IPS DF 6.9 (cell line): ENCODE measurements around the gene ADAMTS17.

Source experiments
- DNase-seq: peaks from one replicate; pipeline ENCODE4 v3.0.0-alpha.2; 2013; ENCODE audit warnings: low read depth, low spot score
- H3K27ac ChIP-seq: one replicate; pipeline ENCODE4 v1.5.1; 2013; ENCODE audit warnings: low read length, control low read depth
- H3K27me3 ChIP-seq: 2 replicates; pipeline ENCODE4 v1.6.1; 2013; ENCODE audit warnings: mild to moderate bottlenecking, low read length; ENCODE audit not compliant: control insufficient read depth, insufficient read depth
- H3K36me3 ChIP-seq: 2 replicates; pipeline ENCODE4 v1.6.1; 2013; ENCODE audit warnings: low read length; ENCODE audit not compliant: control insufficient read depth, insufficient read depth
- H3K4me1 ChIP-seq: 2 replicates; pipeline ENCODE4 v1.6.1; 2013; ENCODE audit warnings: low read length; ENCODE audit not compliant: control insufficient read depth, insufficient read depth
- H3K4me3 ChIP-seq: 2 replicates; pipeline ENCODE4 v1.5.1; 2013; ENCODE audit warnings: mild to moderate bottlenecking, low read length
- H3K9me3 ChIP-seq: 2 replicates; pipeline ENCODE4 v1.6.1; 2013; ENCODE audit warnings: low read length, inconsistent platforms; ENCODE audit not compliant: control insufficient read depth, insufficient read depth
- WGBS: extraction: QIAGEN DNeasy Blood & Tissue Kit; methylation state at CpG from one replicate; pipeline ENCODE4 v1.1.7; 2013; ENCODE audit warnings: mixed read lengths, missing lambda C conversion rate; ENCODE audit not compliant: insufficient read length, insufficient coverage; 5-methylcytosine and 5-hydroxymethylcytosine counted together

Gene ADAMTS17

DNA sequence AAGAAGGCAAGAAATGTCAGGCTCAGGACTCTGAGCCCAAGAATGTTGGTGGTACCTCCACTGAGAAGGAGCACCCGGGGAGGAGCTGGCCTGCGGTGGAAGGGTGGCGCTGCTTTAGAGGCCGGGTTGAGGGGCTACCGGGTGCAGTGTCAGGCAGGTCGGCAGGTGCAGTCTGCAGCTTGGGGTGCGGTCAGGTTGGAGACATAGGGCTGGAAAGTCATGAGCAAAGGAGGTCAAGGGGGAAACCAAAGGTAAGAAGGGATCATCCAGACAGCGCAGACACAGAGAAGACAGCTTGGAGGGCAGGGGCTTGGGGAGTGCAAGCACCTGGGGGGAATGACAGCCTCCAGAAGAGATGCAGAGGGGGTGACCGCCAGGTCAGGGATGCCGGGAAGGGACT is 334.2 kb downstream of the ADAMTS17 start:
- no peak overlapping the region for H3K4me3 ChIP-seq
- no peak overlapping the region for H3K27ac ChIP-seq
- H3K27me3 ChIP-seq, result no peaks in the 10 kb centered on the region
- no peaks in the 10 kb centered on the region; the same call in 1 of the 2 replicates for H3K4me1 ChIP-seq
- H3K36me3 ChIP-seq, result no peaks in the 10 kb centered on the region
- no peaks in the 10 kb centered on the region for H3K9me3 ChIP-seq
- no peak for DNase-seq
- WGBS, result no CpG with 5 or more reads among the region's 10 CpGs

DNA sequence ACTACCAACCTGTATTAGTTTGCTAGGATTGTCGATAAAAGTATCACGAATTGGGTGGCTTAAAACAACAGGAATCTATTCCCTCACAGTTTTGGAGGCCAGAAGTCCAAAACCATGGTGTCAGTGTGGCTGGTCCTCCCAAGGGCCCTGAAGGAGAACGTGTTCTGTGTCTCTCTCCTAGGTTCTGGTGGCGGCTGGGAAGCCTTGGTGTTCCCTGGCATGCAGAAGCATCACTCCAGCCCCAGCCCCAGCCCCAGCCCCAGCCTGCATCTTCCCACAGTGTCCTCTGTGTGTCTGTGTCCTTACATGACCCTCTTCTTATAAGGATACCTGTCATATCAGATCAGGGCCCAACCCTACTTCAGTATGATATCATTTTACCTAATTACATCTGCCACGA is 336.1 kb downstream of the ADAMTS17 start:
- Histone ChIP-seq H3K27me3 (no peaks in the 10 kb centered on the region), H3K4me1 (peaks cover 3% of the 10 kb centered on the region), H3K4me3 (no peak overlapping the region), H3K36me3 (no peaks in the 10 kb centered on the region), H3K9me3 (no peaks in the 10 kb centered on the region), H3K27ac (no peak overlapping the region)
- DNase-seq, result no peak
- no CpG with 5 or more reads among the region's 5 CpGs for WGBS

DNA sequence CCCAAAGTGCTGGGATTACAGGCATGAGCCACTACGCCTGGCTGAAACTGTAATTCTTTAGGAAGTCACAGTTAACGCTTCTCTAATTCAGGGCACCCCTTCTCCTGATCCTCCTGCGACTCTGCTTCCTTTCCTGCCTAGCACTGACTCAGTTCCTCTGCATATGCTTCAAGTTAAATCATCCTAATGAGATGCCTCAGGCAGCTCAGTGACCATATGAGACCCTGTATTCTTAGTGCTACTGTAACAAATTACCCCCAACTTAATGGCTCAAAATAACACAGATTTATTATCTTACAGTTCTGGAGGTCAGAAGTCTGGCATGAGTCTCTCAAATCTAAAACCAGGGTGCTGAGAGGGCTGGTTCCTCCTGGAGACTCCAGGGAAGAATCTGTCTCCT is 336.8 kb downstream of the ADAMTS17 start:
- Histone ChIP-seq H3K4me3 (no peak overlapping the region), H3K36me3 (no peaks in the 10 kb centered on the region), H3K4me1 (peaks cover 3% of the 10 kb centered on the region), H3K27me3 (no peaks in the 10 kb centered on the region), H3K27ac (no peak overlapping the region), H3K9me3 (no peaks in the 10 kb centered on the region)
- no peak for DNase-seq
- no CpG with 5 or more reads among the region's 3 CpGs for WGBS

DNA sequence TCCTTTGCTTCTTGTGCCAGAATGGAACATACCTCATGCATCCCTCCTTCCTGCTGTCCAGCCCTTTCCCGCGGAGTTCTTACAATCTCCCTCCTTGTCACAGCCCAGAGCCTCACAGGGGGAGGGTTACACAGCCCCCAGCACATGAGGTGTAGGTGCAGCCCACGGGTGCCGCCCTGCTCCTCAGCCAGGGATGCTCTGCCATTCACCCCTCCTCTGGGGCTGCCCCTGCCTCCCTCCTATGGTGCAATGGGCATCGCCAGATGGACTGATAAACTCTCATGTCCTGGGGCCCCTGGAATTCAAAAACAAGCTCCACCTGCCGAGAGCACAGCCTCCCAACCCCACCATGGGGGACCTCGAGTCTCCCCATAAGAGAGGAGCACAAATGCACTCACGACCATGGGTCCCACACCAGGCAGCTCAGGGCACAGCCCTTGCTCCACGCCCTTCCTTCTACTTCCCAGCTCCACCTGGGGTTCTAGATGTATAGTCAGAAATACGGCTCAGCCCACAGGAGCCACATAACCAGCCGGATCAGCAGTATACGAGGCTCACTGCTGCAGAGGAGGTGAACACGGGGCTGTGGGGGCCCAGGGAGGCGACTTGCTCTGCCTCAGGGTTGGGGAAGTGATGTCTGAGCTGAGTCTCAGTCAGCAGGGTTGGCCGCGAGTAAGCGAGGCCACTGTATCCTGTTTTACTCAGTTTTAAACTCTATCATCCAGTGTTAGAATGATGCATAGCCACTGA is 338.8 kb downstream of the ADAMTS17 start:
- no peaks in the 10 kb centered on the region for H3K27me3 ChIP-seq
- H3K27ac ChIP-seq, result no peak overlapping the region
- H3K36me3 ChIP-seq, result no peaks in the 10 kb centered on the region
- H3K4me1 ChIP-seq, result peaks cover 3% of the 10 kb centered on the region
- no peak for DNase-seq
- H3K4me3 ChIP-seq, result no peak overlapping the region
- no CpG with 5 or more reads among the region's 17 CpGs for WGBS
- no peaks in the 10 kb centered on the region for H3K9me3 ChIP-seq

DNA sequence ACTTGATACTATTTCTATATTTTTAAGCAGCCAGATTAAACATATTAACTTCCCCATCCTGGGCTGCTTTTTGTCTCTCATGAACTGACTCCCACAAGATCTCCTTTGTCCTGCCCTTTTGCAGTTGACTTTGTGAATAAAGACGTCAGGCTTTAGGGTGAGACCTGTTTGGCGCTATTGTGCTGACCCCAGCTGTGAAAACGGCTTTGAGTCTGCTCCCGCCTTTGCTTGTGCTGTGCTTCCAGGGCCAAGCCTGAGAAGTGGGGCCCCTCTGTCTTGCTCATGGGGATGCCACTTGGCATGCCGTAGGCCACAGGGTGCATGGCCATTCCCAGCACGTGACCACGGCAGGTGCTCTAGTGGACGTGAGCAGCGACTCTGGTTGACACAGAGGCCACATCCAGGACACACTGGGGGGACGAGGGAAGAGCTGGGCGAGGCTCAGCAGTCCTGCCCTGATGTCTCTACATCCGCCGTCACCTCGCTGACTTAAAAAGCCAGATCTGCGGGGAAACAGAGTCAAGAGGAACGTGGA is 339.6 kb downstream of the ADAMTS17 start:
- Histone ChIP-seq H3K9me3 (no peaks in the 10 kb centered on the region), H3K27me3 (no peaks in the 10 kb centered on the region), H3K4me3 (no peak overlapping the region), H3K27ac (no peak overlapping the region), H3K4me1 (peaks cover 3% of the 10 kb centered on the region), H3K36me3 (no peaks in the 10 kb centered on the region)
- no peak for DNase-seq
- no CpG with 5 or more reads among the region's 16 CpGs for WGBS

DNA sequence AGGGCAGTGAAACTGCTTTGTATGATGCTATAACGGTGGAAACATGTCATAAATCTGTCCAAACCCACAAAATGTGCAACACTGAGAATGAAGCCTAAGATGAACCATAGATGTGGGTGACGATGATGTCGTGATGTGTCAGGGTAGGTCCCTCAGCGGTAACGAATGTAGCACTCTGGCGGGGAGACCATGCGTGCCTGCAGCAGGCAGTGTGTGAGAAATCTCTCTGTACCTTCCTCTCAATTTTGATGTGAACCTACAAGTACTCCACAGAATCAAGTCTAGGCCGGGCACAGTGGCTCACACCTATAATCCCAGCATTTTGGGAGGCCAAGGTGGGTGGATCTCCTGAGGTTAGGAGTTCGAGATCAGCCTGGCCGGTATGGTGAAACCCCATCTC is 340.4 kb downstream of the ADAMTS17 start:
- DNase-seq, result no peak
- Histone ChIP-seq H3K36me3 (no peaks in the 10 kb centered on the region), H3K4me1 (peaks cover 3% of the 10 kb centered on the region), H3K9me3 (no peaks in the 10 kb centered on the region), H3K27me3 (no peaks in the 10 kb centered on the region), H3K27ac (no peak overlapping the region), H3K4me3 (no peak overlapping the region)
- no CpG with 5 or more reads among the region's 10 CpGs for WGBS

DNA sequence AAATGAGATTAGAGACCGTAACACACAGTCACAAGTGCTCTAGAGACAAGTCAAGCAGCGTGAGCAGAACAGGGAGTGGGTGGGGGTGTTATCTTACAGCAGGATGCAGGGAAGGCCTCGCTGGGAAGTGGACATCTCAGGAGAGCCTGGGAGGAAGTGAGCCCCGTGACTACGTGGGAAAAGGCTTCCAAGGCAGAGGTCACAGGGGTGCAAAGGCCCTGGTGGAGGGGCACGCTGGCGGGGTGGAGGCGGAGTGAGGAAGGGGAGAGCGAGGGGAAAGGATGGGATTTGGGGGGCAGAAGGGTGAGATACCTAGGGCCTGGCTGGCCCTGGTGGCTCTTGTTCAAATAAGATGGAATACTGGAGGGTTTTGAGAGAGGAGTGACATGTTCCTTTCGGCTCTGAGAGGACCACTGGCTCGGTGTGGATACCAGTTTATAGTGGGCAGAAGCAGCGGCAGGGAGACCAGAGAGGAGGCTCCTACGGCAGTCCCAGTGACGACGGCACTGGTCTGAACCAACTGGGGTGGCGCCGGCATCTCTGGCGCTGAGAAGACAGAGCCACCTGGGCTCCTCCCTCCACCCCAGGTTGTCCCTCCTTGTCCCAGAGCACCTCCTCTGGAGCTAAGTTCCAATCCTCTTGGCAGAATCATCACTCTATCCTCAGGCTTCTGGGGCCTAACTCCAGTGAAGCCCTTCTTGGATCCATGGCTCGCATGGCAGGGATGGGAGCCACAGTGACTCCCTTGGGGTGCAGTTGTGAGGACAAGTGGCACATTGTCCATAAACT is 342.3 kb downstream of the ADAMTS17 start:
- Histone ChIP-seq H3K4me1 (peaks cover 6% of the 10 kb centered on the region), H3K4me3 (no peak overlapping the region), H3K36me3 (no peaks in the 10 kb centered on the region), H3K27ac (no peak overlapping the region), H3K9me3 (no peaks in the 10 kb centered on the region), H3K27me3 (no peaks in the 10 kb centered on the region)
- no CpG with 5 or more reads among the region's 19 CpGs for WGBS
- DNase-seq, result no peak

DNA sequence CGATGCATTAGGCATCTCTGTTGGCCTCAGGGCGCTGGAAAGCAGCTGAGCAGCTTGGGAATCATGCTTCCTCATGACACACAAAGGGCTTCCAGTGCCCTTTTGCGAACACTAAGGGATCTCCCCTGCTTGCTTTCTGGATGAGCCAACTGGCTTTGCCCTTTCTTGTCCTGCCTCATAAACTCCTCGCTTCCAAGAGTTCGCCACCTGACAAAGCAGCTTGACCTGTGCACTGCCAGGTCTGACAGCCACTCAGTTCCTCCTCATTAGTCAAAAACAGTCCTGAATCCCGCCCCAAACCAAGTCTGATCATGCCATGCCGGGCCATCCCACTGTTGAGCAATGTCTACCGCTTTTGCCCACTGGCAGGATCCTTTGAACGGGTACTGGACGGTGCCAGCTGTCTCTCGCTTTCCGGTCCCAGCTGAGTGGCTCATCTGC is 343.1 kb downstream of the ADAMTS17 start:
- Histone ChIP-seq H3K27ac (no peak overlapping the region), H3K36me3 (no peaks in the 10 kb centered on the region), H3K4me3 (no peak overlapping the region), H3K4me1 (peaks cover 6% of the 10 kb centered on the region), H3K9me3 (no peaks in the 10 kb centered on the region), H3K27me3 (no peaks in the 10 kb centered on the region)
- no CpG with 5 or more reads among the region's 12 CpGs for WGBS
- DNase-seq, result no peak

DNA sequence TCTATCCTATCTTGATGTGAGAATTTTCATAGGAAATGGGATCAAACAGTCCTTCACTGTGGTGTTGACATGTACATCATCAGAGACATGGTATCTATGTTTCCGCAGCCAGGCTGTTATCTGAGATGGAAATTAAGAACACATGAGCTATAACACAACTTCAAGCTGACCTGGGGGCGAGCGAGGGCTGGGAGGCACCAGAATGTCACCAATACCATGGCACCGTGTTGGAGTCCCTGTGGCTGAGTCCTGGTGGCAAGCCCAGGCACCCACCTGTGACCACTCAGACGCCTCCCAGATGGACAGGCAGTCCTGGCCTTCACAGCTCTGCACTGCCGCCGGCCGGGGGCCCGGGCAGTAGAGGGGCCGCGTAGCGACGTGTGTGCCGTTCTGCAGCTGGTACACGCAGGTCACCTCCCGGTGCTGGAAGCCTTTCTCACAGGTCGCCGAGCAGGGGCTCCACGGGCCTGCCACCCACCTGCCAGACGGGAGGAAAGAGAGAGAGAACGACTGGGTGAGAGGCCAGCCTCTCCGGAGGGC is 344.6 kb downstream of the ADAMTS17 start:
- no CpG with 5 or more reads among the region's 22 CpGs for WGBS

DNA sequence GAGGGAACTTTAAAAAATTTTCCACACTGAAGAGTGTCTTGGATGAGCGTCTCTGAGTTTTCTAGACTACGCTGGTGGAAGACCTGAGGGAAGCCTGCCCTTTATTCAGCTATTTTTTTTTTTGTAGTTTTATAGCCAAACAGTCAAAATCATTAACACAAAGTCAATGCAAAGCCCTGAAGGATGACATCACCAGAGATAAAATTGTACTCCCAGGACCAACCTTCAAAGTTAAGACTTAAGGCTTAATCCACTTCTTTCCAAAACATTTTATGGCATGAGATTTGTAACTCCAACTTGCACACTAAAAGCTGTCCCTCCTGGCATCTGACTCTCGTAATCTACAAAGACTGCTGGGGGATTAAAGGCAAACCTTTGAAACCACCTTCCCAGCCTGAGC is 345.1 kb downstream of the ADAMTS17 start:
- no CpG with 5 or more reads among the region's 3 CpGs for WGBS
- Histone ChIP-seq H3K4me3 (no peak overlapping the region), H3K27me3 (no peaks in the 10 kb centered on the region), H3K27ac (no peak overlapping the region), H3K4me1 (peaks cover 4% of the 10 kb centered on the region), H3K9me3 (no peaks in the 10 kb centered on the region), H3K36me3 (no peaks in the 10 kb centered on the region)
- DNase-seq, result no peak

More for the DNA sequence above, 344.6 kb downstream of the ADAMTS17 start:
- no peak for DNase-seq
- H3K27me3 ChIP-seq, result no peaks in the 10 kb centered on the region
- H3K4me1 ChIP-seq, result peaks cover 5% of the 10 kb centered on the region
- no peak overlapping the region for H3K27ac ChIP-seq
- H3K4me3 ChIP-seq, result no peak overlapping the region
- H3K9me3 ChIP-seq, result no peaks in the 10 kb centered on the region
- H3K36me3 ChIP-seq, result no peaks in the 10 kb centered on the region
